Parathyroid adenoma (tissue), 2 donors: ENCODE results near the gene INSL4.

ENCODE experiments used
- H2AFZ ChIP-seq: fragments of 300-600 bp; sonication (generic); one replicate; pipeline ENCODE4 v1.7.0; 2017; ENCODE audit warnings: antibody characterized with exemption, mild to moderate bottlenecking
- H3K27ac ChIP-seq: fragments of 300-600 bp; sonication (generic); one replicate; pipeline ENCODE4 v1.7.0; 2017
- H3K27me3 ChIP-seq: fragments of 300-600 bp; sonication (generic); one replicate; pipeline ENCODE4 v1.7.0; 2017; ENCODE audit warnings: low read length; ENCODE audit not compliant: control insufficient read depth, insufficient read depth
- H3K36me3 ChIP-seq: fragments of 300-600 bp; sonication (generic); one replicate; pipeline ENCODE4 v1.7.0; 2017; ENCODE audit warnings: low read length; ENCODE audit not compliant: control insufficient read depth, insufficient read depth
- H3K4me1 ChIP-seq: fragments of 300-600 bp; sonication (generic); one replicate; pipeline ENCODE4 v1.7.0; 2017; ENCODE audit warnings: control low read depth
- H3K4me2 ChIP-seq: fragments of 300-600 bp; sonication (generic); one replicate; pipeline ENCODE4 v1.7.0; 2017; ENCODE audit warnings: low read length
- H3K4me3 ChIP-seq: fragments of 300-600 bp; sonication (generic); one replicate; pipeline ENCODE4 v1.7.0; 2017; ENCODE audit warnings: low read depth, low read length
- H3K79me2 ChIP-seq: fragments of 300-600 bp; sonication (generic); one replicate; pipeline ENCODE4 v1.7.0; 2017; ENCODE audit warnings: control low read depth
- H3K9ac ChIP-seq: fragments of 300-600 bp; sonication (generic); one replicate; pipeline ENCODE4 v1.7.0; 2017; ENCODE audit warnings: mild to moderate bottlenecking
- H3K9me3 ChIP-seq: fragments of 300-600 bp; sonication (generic); one replicate; pipeline ENCODE4 v1.7.0; 2017; ENCODE audit warnings: low read length; ENCODE audit not compliant: control insufficient read depth
- TF ChIP-seq, protein P1 (sequence below): fragments of 300-600 bp; sonication (generic); IDR thresholded peaks from one replicate; pipeline ENCODE4 v1.7.0; 2017; ENCODE audit warnings: antibody characterized with exemption, mild to moderate bottlenecking
- donor health status: primary hyperparathyroidism.

The INSL4 gene

GRCh38 chr9:5274770-5275169 lies 43.6 kb downstream of the INSL4 start:
- H3K79me2 ChIP-seq: no peaks in the 10 kb centered on the region
- no peak overlapping the region for H3K9ac ChIP-seq
- H3K4me1 ChIP-seq: no peaks in the 10 kb centered on the region
- no peak overlapping the region for H3K4me2 ChIP-seq
- H3K27ac ChIP-seq: no peak overlapping the region
- H3K4me3 ChIP-seq: no peak overlapping the region
- H2AFZ ChIP-seq: no peak overlapping the region
- TF ChIP-seq, protein P1, sequence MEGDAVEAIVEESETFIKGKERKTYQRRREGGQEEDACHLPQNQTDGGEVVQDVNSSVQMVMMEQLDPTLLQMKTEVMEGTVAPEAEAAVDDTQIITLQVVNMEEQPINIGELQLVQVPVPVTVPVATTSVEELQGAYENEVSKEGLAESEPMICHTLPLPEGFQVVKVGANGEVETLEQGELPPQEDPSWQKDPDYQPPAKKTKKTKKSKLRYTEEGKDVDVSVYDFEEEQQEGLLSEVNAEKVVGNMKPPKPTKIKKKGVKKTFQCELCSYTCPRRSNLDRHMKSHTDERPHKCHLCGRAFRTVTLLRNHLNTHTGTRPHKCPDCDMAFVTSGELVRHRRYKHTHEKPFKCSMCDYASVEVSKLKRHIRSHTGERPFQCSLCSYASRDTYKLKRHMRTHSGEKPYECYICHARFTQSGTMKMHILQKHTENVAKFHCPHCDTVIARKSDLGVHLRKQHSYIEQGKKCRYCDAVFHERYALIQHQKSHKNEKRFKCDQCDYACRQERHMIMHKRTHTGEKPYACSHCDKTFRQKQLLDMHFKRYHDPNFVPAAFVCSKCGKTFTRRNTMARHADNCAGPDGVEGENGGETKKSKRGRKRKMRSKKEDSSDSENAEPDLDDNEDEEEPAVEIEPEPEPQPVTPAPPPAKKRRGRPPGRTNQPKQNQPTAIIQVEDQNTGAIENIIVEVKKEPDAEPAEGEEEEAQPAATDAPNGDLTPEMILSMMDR: no peak
- H3K9me3 ChIP-seq: no peaks in the 10 kb centered on the region
- no peaks in the 10 kb centered on the region for H3K27me3 ChIP-seq
- no peaks in the 10 kb centered on the region for H3K36me3 ChIP-seq

DNA sequence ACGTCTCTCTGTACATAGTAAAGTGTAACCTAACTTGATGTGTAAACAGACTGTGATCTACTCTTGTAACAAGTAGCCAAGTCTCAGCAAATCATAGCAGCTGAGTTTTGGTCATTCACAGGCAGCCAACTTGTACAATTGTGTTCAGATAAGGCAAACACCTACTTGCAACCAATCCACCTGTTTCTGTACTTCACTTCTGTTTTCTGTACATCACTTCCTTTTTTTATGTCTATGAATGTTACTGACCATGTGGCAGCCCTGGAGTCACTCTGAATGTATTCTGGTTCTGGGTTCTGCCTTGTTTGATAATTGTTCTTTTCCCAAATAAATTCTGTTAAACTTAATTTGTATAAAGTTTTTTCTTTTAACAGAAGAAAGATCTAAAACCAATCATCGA lies 47.3 kb downstream of the INSL4 start:
- Histone ChIP-seq H3K9me3 (no peaks in the 10 kb centered on the region), H3K4me2 (no peak overlapping the region), H3K9ac (no peak overlapping the region), H3K79me2 (no peaks in the 10 kb centered on the region), H3K4me1 (no peaks in the 10 kb centered on the region), H3K27ac (no peak overlapping the region), H2AFZ (no peak overlapping the region), H3K4me3 (no peak overlapping the region), H3K36me3 (no peaks in the 10 kb centered on the region), H3K27me3 (no peaks in the 10 kb centered on the region)
- TF ChIP-seq, protein P1: no peak
